Measurements from ENCODE around the gene WDR7. TPM values are rescaled to one million over a fixed set of nuclear protein-coding genes. Genes with fewer than 3 reads are reported as not detected.

Gene WDR7
- total RNA-seq, 1 donor from 2014 or later, result 28.4 TPM

DNA sequence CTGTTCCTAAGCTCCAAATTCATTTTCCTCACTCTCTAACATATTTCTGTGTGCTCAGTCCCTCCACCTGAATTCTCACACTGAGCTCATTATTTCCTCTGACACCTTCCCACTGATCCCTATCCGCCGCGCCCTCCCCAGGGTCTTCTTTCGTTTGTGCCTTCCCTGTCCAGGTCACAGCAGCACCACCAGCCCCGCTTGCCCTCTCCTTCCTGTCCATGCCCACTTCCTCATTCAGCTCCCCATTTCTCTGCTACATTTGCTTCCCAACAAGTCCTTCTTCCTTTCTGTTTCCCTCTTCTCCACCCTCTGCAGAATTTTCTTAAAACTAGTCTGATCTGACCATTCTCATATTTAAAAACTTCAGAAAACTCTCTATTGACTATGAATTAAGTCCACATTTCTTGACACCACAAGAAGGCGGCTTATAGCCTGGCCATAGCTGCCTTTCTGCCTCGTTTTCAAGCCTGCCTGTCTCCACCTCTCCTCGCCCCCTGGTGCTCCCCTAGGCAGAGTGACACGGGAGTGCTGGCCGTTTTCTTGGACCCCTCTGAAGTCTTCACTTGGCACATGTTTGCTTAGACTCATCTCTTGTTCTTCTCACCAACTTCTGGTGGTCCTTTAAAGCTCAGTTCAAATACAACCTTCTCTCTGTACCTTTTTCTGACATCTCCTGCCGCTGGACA is 357.0 kb downstream of the WDR7 start:
- intact Hi-C loops (cut with micrococcal nuclease), result no loop called here
- Mint-ChIP-seq H3K4me3 (no peak overlapping the region), H3K27ac (no peak overlapping the region), H3K9me3 (no peaks in the 10 kb centered on the region), H3K27me3 (ENCODE audit: insufficient read depth) (no peaks in the 10 kb centered on the region), H3K4me1 (ENCODE audit: low read depth) (peaks cover 37% of the 10 kb centered on the region), H3K36me3 (ENCODE audit: low read depth) (peaks cover 2% of the 10 kb centered on the region)
- DNase-seq (ENCODE audit: low spot score), result no peak

DNA sequence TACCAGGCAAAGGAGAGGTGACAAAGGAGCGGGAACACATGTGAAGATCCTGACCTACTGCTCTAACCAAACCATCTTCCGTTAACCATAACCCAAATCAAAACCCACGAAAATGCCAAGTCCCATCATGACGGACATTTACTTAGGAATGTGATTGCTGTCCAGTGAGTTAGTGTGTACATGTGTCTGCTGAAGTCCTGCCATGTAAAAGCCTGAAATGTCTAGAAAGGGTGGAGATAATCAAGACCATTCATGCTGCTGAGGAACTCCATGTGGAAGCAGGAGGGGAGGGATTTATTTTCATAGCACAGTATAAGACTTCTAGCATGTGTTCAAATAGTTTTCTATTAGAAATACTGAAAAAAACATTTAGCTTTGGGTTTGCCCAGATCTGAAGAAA is 358.7 kb downstream of the WDR7 start:
- no peak overlapping the region for H3K27ac Mint-ChIP-seq
- peaks cover 20% of the 10 kb centered on the region for H3K4me1 Mint-ChIP-seq (ENCODE audit: low read depth)
- no peaks in the 10 kb centered on the region for H3K9me3 Mint-ChIP-seq
- intact Hi-C loops (cut with micrococcal nuclease), result no loop called here
- no peak for DNase-seq (ENCODE audit: low spot score)
- H3K27me3 Mint-ChIP-seq (ENCODE audit: insufficient read depth), result no peaks in the 10 kb centered on the region
- peaks cover 2% of the 10 kb centered on the region for H3K36me3 Mint-ChIP-seq (ENCODE audit: low read depth)
- H3K4me3 Mint-ChIP-seq, result no peak overlapping the region

DNA sequence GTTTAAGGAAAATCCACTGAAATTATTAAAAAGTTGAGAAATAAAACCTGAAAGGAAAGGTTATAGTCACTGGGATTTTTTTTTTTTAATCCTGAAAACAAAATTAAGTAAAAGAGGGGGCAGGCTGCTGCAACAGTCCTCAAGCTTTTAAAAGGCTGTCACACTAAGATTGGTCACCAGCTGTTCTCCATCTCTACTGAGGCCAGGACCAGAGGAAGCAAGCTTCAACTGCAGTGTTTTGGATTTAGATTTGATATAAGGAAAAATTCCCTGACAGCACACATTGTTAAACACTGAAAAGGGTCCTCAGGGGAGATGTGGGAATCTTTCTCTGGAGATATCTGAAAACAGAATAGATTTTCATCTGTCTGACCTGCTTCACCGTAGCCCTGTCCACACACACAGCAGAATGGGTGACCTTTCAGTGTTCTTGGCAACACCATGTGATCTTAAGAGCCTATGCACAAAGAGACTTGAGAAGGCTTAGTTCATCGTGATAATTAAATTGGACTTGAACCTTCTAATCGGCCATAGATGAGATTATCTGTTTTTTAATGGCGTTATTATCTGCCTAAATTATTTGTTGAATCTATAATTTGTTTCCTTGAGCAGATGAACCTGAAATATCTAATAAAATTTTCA is 363.7 kb downstream of the WDR7 start:
- H3K27me3 Mint-ChIP-seq (ENCODE audit: insufficient read depth), result no peaks in the 10 kb centered on the region
- H3K36me3 Mint-ChIP-seq (ENCODE audit: low read depth), result peaks cover 1% of the 10 kb centered on the region
- intact Hi-C loops (cut with micrococcal nuclease), result loop anchor here (5.0 kb wide), 2 partner anchors 148 to 268 kb away; no protein-coding TSS in a partner anchor
- H3K9me3 Mint-ChIP-seq, result no peaks in the 10 kb centered on the region
- H3K4me1 Mint-ChIP-seq (ENCODE audit: low read depth), result peaks cover 19% of the 10 kb centered on the region
- no peak for DNase-seq (ENCODE audit: low spot score)
- no peak overlapping the region for H3K4me3 Mint-ChIP-seq
- H3K27ac Mint-ChIP-seq, result no peak overlapping the region

DNA sequence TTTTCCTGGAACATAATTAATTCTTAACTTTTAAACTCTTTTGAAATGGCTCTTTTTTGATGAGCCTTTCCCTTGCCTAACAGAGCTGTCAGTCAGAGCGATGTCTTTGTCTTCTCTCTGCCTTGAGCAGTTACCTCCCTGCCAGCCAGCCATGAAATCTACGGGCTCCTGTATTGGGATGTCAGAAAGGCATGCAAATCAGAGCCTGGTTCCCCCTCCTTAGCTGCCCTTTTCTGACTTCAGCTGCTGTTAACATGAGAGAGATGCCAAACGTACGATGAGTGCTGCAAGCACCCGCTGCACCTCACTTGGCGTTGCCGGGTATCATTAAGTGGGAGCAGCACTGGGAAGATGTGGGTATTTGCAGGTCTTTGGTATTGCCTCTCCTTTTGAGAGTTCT is 364.3 kb downstream of the WDR7 start:
- no peak for DNase-seq (ENCODE audit: low spot score)
- Mint-ChIP-seq H3K27me3 (ENCODE audit: insufficient read depth) (no peaks in the 10 kb centered on the region), H3K27ac (no peak overlapping the region), H3K4me1 (ENCODE audit: low read depth) (peaks cover 19% of the 10 kb centered on the region), H3K4me3 (no peak overlapping the region), H3K9me3 (no peaks in the 10 kb centered on the region), H3K36me3 (ENCODE audit: low read depth) (peaks cover 1% of the 10 kb centered on the region)
- intact Hi-C loops (cut with micrococcal nuclease), result loop anchor here (5.0 kb wide), 2 partner anchors 148 to 268 kb away; no protein-coding TSS in a partner anchor

DNA sequence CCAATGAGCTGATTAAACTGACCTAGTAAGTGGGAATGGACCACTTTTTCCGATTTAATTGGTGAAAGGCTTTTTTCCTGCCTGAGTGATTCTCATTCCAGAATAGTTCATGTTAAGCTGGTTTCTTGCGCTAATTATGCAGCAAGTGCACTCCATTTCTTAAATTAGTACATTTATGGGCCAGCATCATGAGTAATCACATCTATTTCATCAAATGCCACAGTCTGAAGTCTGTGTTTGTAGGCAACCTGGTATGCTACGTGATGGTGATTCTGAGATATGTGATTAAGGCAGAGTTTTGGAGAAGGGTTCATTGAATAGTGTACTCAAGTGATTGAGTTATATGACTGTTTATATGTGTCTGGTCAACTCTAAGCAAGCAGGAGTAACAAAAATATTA is 367.7 kb downstream of the WDR7 start:
- no peaks in the 10 kb centered on the region for H3K27me3 Mint-ChIP-seq (ENCODE audit: insufficient read depth)
- no peaks in the 10 kb centered on the region for H3K9me3 Mint-ChIP-seq
- intact Hi-C loops (cut with micrococcal nuclease), result loop anchor here (5.0 kb wide), 2 partner anchors 152 to 272 kb away; no protein-coding TSS in a partner anchor
- H3K4me1 Mint-ChIP-seq (ENCODE audit: low read depth), result peaks cover 19% of the 10 kb centered on the region
- no peak overlapping the region for H3K27ac Mint-ChIP-seq
- H3K36me3 Mint-ChIP-seq (ENCODE audit: low read depth), result peaks cover 3% of the 10 kb centered on the region
- no peak for DNase-seq (ENCODE audit: low spot score)
- no peak overlapping the region for H3K4me3 Mint-ChIP-seq

GRCh38 chr18:57022716-57023115 is 371.6 kb downstream of the WDR7 start:
- no peak for DNase-seq (ENCODE audit: low spot score)
- H3K9me3 Mint-ChIP-seq, result no peaks in the 10 kb centered on the region
- intact Hi-C loops (cut with micrococcal nuclease), result no loop called here

GRCh38 chr18:57023275-57023882 is 372.2 kb downstream of the WDR7 start:
- Mint-ChIP-seq H3K27me3 (ENCODE audit: insufficient read depth) (no peaks in the 10 kb centered on the region), H3K27ac (no peak overlapping the region), H3K4me1 (ENCODE audit: low read depth) (peaks cover under 1% of the 10 kb centered on the region), H3K4me3 (no peak overlapping the region), H3K9me3 (no peaks in the 10 kb centered on the region), H3K36me3 (ENCODE audit: low read depth) (peaks cover 2% of the 10 kb centered on the region)
- intact Hi-C loops (cut with micrococcal nuclease), result no loop called here
- no peak for DNase-seq (ENCODE audit: low spot score)

More at GRCh38 chr18:57022716-57023115, 371.6 kb downstream of the WDR7 start:
- peaks cover 2% of the 10 kb centered on the region for H3K36me3 Mint-ChIP-seq (ENCODE audit: low read depth)
- H3K4me1 Mint-ChIP-seq (ENCODE audit: low read depth), result peaks cover 7% of the 10 kb centered on the region
- H3K27ac Mint-ChIP-seq, result no peak overlapping the region
- no peaks in the 10 kb centered on the region for H3K27me3 Mint-ChIP-seq (ENCODE audit: insufficient read depth)
- no peak overlapping the region for H3K4me3 Mint-ChIP-seq

DNA sequence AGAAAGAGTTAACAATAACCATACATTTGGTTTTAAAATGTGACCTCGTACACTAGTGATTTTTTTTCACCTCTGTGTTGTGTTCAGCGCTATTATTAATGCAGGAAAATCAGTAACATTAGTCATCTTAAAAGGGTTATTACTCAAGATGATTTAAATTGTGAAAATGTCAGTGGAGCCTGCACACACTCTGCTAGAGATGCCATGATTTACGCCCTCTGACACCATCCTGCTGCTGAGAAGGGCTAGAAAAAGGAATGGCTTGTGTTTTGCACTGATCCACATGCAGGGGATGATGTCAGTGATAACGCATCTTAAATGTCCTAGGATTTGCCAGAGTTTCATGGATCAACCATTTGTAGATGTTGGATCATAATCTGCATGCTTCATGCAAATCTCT is 374.4 kb downstream of the WDR7 start:
- intact Hi-C loops (cut with micrococcal nuclease), result no loop called here
- peaks cover 14% of the 10 kb centered on the region for H3K36me3 Mint-ChIP-seq (ENCODE audit: low read depth)
- no peak for DNase-seq (ENCODE audit: low spot score)

GRCh38 chr18:57026316-57026715 is 375.2 kb downstream of the WDR7 start:
- no peaks in the 10 kb centered on the region for H3K9me3 Mint-ChIP-seq
- no peak overlapping the region for H3K4me3 Mint-ChIP-seq
- no peak for DNase-seq (ENCODE audit: low spot score)
- intact Hi-C loops (cut with micrococcal nuclease), result no loop called here
- peaks cover 15% of the 10 kb centered on the region for H3K36me3 Mint-ChIP-seq (ENCODE audit: low read depth)
- H3K27ac Mint-ChIP-seq, result no peak overlapping the region
- no peaks in the 10 kb centered on the region for H3K4me1 Mint-ChIP-seq (ENCODE audit: low read depth)
- no peaks in the 10 kb centered on the region for H3K27me3 Mint-ChIP-seq (ENCODE audit: insufficient read depth)

More for the DNA sequence above, 374.4 kb downstream of the WDR7 start:
- Mint-ChIP-seq H3K4me3 (no peak overlapping the region), H3K4me1 (ENCODE audit: low read depth) (no peaks in the 10 kb centered on the region), H3K27ac (no peak overlapping the region), H3K27me3 (ENCODE audit: insufficient read depth) (no peaks in the 10 kb centered on the region), H3K9me3 (no peaks in the 10 kb centered on the region)

GRCh38 chr18:57027190-57027708 is 376.1 kb downstream of the WDR7 start:
- H3K9me3 Mint-ChIP-seq, result no peaks in the 10 kb centered on the region
- H3K4me3 Mint-ChIP-seq, result no peak overlapping the region
- H3K27me3 Mint-ChIP-seq (ENCODE audit: insufficient read depth), result no peaks in the 10 kb centered on the region
- peaks cover 15% of the 10 kb centered on the region for H3K36me3 Mint-ChIP-seq (ENCODE audit: low read depth)
- no peak overlapping the region for H3K27ac Mint-ChIP-seq
- DNase-seq (ENCODE audit: low spot score), result no peak
- no peaks in the 10 kb centered on the region for H3K4me1 Mint-ChIP-seq (ENCODE audit: low read depth)
- intact Hi-C loops (cut with micrococcal nuclease), result no loop called here

DNA sequence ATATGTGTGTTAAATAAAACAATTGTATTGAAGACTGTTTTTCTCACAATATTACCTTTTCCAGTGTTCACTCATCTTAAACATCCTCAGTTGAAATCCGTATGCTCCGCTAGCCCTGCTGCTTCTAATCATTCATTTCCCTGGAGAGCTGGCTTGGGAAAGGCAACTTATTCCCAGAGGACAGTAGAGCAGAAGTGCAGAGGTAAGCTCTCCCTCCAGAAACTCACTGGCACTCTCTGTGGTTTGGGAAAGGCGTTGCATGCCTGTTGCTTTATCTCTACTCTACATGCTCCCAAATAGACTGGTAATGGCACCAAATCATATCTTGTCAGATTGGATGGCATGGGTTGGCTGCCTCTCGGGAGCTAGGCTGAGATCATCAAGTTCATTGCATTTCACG is 378.6 kb downstream of the WDR7 start:
- intact Hi-C loops (cut with micrococcal nuclease), result no loop called here
- peaks cover 13% of the 10 kb centered on the region for H3K36me3 Mint-ChIP-seq (ENCODE audit: low read depth)
- H3K27ac Mint-ChIP-seq, result no peak overlapping the region
- H3K9me3 Mint-ChIP-seq, result no peaks in the 10 kb centered on the region
- H3K4me3 Mint-ChIP-seq, result no peak overlapping the region
- no peaks in the 10 kb centered on the region for H3K4me1 Mint-ChIP-seq (ENCODE audit: low read depth)
- H3K27me3 Mint-ChIP-seq (ENCODE audit: insufficient read depth), result no peaks in the 10 kb centered on the region
- DNase-seq (ENCODE audit: low spot score), result no peak

DNA sequence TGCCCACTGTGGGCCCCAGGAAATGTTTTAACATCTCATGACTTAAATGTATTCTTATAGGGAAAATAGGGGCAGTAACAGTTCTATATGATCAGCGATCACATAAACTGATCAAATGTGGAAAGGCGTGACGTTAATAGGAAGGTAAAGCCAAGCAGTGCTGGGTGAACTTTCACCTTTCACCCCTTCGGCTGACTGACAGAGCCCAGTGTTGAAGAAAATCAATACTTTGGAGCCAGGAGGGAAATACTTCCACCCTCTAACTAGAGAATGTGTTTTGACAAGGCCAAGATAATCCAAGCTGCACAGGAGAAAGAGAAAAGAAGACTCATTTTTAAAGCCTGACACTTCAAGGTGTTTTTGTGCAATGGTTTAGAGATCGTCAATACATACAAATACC is 379.3 kb downstream of the WDR7 start:
- no peaks in the 10 kb centered on the region for H3K27me3 Mint-ChIP-seq (ENCODE audit: insufficient read depth)
- no peak overlapping the region for H3K4me3 Mint-ChIP-seq
- intact Hi-C loops (cut with micrococcal nuclease), result no loop called here
- no peak overlapping the region for H3K27ac Mint-ChIP-seq
- no peaks in the 10 kb centered on the region for H3K9me3 Mint-ChIP-seq
- no peak for DNase-seq (ENCODE audit: low spot score)
- H3K4me1 Mint-ChIP-seq (ENCODE audit: low read depth), result no peaks in the 10 kb centered on the region
- peaks cover 13% of the 10 kb centered on the region for H3K36me3 Mint-ChIP-seq (ENCODE audit: low read depth)

DNA sequence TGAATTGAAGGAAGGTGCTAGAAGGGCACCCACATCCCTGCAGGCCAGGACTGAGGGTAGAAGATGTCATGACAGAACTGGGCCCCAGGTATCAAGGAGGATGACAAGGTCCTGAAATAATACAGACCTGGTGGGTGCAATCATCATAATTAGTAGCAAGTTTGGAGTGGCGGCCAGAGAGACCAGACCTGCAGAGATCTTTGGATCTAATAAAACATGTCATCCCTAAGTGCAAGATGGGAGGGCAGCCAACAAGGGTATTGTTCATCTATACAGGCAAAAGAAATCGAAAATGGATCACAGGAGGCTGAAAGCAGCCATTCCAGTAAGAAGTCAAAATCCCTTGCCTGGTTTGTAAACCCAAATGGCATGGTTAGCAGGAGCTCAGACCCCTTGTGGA is 384.4 kb downstream of the WDR7 start:
- H3K27ac Mint-ChIP-seq, result no peak overlapping the region
- intact Hi-C loops (cut with micrococcal nuclease), result no loop called here
- DNase-seq (ENCODE audit: low spot score), result no peak
- no peaks in the 10 kb centered on the region for H3K27me3 Mint-ChIP-seq (ENCODE audit: insufficient read depth)
- H3K4me3 Mint-ChIP-seq, result no peak overlapping the region
- H3K4me1 Mint-ChIP-seq (ENCODE audit: low read depth), result no peaks in the 10 kb centered on the region
- peaks cover under 1% of the 10 kb centered on the region for H3K36me3 Mint-ChIP-seq (ENCODE audit: low read depth)
- H3K9me3 Mint-ChIP-seq, result no peaks in the 10 kb centered on the region

Data from activated T-helper 1 cell treated with anti-CD3 and anti-CD28 coated beads, Interleukin-12 subunit alpha, Interleukin-12 subunit beta, Interleukin-2, Interleukin-4 antibody, amounts not matched to agents 30 ng/mL and 10 ng/mL and 1 ng/mL, durations not matched to agents 14 hours and 24 hours and 36 hours (primary cell).